22Rv1 (cell line): ENCODE measurements around the gene PIK3C3.

ENCODE experiments used
- CTCF ChIP-seq: fragments of 450-650 bp; IDR thresholded peaks from 2 replicates; pipeline ENCODE4 v1.5.1; 2017; ENCODE audit warnings: mild to moderate bottlenecking
- ZFX ChIP-seq: fragments of 450-650 bp; IDR thresholded peaks from 2 replicates; pipeline ENCODE4 v1.6.1; 2017; ENCODE audit warnings: antibody characterized with exemption, borderline replicate concordance

DNA sequence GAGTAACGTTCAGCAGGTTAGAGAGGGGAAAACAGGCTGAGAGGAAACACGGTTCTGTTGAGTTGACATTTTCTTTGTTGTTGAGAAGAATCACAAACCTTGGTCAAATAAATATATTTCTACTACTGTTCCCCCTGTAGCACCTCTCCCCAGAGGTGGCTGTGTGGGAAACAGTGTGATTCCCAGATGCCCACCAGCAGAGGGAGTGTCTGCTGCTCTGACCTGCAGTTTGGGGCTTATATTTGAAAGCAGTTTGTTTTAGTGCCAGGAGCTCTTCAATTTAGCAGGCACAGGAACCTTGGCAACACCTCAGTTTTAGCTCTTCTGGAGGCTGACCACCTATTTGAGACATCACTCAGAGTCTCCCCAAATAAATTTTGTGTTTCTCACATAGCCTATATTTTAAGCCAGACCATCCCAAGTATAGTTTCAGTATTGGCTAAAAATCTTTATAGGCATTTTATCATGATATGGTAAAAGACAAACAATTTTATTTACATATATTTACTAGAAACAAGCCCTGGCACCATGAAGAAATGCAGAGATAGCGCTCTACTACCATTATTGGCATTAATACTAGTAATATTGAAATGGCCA lies 75.7 kb downstream of the PIK3C3 start:
- TF ChIP-seq CTCF (peak; percentile 74), ZFX (no peak)
